ENCODE results near the gene NPHS1.

- TF ChIP-seq CTCF (tag by site-specific recombination; IDR thresholded peaks at IDR 0.05) (no peak), PRDM10 (tag by site-specific recombination; IDR thresholded peaks at IDR 0.05) (no peak), ZNF324 (tag by site-specific recombination; IDR thresholded peaks at IDR 0.05) (no peak), ZNF426 (tag by site-specific recombination; IDR thresholded peaks at IDR 0.05) (no peak), ZNF302 (tag by site-specific recombination; IDR thresholded peaks at IDR 0.05; ENCODE audit: low read depth) (no peak)
- TF ChIP-seq, protein P1, sequence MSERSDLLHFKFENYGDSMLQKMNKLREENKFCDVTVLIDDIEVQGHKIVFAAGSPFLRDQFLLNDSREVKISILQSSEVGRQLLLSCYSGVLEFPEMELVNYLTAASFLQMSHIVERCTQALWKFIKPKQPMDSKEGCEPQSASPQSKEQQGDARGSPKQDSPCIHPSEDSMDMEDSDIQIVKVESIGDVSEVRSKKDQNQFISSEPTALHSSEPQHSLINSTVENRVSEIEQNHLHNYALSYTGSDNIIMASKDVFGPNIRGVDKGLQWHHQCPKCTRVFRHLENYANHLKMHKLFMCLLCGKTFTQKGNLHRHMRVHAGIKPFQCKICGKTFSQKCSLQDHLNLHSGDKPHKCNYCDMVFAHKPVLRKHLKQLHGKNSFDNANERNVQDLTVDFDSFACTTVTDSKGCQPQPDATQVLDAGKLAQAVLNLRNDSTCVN (tag by site-specific recombination; optimal IDR thresholded peaks at IDR 0.05), result no peak
These were observed 19.3 kb upstream of the NPHS1 start for GRCh38 chr19:35871611-35872010.

Data from HEK293 (cell line).